ENCODE results near the gene ADAM19.

DNA sequence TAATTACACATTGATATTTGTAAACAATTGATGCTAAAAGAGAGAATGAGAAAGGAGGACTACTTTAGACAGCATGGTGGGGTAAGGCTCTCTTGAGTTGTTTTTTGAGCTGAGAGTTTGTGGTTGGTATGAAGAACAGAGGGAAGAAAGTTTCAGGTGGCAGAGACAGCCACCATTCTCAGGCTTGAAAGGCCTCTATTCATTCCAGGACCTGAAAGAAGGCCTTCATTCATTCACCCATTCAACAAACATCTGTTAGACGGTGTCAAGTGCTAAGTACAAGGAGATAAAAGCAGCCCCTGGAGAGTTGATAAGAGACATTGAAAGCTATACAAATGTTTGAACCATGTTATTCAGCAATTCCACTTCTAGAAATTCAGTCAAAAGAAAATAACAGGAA is 21.7 kb upstream of the ADAM19 start:
- TF ChIP-seq CTCF (IDR thresholded peaks at IDR 0.05) (no peak), POLR2AphosphoS5 (IDR thresholded peaks at IDR 0.05) (no peak), POLR2A (IDR thresholded peaks at IDR 0.05) (no peak)
